ENCODE results near the gene STT3B. TPM values are rescaled to one million over a fixed set of nuclear protein-coding genes. Genes with fewer than 3 reads are reported as not detected.

Gene STT3B
- total RNA-seq, 4 donors from 2014 or later, result 62.4 to 99.3 (median 69.0) TPM

DNA sequence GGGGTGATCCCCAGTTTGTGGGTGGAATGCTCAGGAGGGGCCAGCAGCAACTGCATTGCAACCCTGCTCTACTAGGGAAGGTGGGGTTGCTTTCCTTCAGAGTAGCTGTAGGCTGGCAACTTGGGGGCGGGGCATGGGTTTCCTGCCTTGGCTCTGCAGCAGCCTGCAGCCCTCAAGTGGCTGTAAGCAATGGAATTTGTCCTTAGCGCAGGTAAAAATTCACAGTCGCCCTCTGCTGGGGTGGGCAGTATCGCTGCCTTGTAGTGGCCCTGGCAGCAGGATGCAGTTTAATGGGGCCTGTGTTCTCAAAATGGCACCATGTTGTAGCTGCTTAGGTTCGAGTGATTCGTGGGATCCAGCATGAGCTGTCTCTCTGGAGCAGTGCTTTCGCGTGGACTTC lies 29.8 kb downstream of the STT3B start:
- DNase-seq, result no peak
- intact Hi-C loops (cut with DNase I; ENCODE audit: low total_unique reads), result no loop called here

DNA sequence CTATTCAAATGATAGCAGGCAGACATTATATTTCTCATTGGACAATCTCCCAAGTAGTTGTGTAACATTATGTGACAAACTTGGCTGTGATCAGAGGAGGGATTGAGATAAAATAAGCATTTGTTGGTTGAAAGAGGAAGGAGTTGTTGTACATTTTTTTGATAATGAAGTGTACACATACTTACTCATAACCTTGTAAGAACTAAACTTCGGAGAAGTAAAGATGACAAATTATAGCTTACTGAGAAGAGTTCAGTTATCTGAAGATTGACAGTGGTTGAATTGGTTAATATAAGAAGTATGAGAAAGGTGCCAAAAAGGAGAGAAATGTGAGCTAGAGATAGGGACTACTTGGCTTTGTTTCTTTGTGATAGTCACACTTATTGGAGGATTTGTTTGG lies 32.6 kb downstream of the STT3B start:
- in situ Hi-C loops (cut with MboI; ENCODE audit: low sequenced_read_pairs in 4 of 4) (loop anchor here in 1 of 4 donors (25.0 kb wide), 1 partner anchor 197 kb away; no protein-coding TSS in a partner anchor), intact Hi-C loops (cut with DNase I; ENCODE audit: low total_unique reads) (no loop called here)
- no peak for DNase-seq
- Histone ChIP-seq H3K36me3 (no peaks in the 10 kb centered on the region), H3K4me3 (no peak overlapping the region), H3K27ac (no peak overlapping the region), H3K4me1 (peaks cover 43% of the 10 kb centered on the region in 2 donors), H3K9me3 (no peaks in the 10 kb centered on the region), H3K27me3 (no peaks in the 10 kb centered on the region)
- TF ChIP-seq, protein P1, sequence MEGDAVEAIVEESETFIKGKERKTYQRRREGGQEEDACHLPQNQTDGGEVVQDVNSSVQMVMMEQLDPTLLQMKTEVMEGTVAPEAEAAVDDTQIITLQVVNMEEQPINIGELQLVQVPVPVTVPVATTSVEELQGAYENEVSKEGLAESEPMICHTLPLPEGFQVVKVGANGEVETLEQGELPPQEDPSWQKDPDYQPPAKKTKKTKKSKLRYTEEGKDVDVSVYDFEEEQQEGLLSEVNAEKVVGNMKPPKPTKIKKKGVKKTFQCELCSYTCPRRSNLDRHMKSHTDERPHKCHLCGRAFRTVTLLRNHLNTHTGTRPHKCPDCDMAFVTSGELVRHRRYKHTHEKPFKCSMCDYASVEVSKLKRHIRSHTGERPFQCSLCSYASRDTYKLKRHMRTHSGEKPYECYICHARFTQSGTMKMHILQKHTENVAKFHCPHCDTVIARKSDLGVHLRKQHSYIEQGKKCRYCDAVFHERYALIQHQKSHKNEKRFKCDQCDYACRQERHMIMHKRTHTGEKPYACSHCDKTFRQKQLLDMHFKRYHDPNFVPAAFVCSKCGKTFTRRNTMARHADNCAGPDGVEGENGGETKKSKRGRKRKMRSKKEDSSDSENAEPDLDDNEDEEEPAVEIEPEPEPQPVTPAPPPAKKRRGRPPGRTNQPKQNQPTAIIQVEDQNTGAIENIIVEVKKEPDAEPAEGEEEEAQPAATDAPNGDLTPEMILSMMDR (IDR thresholded peaks at IDR 0.05 in 4 of 5, conservative IDR thresholded peaks at IDR 0.05 in 1 of 5), result no peak
- no peak for TF ChIP-seq POLR2A (IDR thresholded peaks at IDR 0.05)
- ATAC-seq, result no peak

More for the DNA sequence above, 29.8 kb downstream of the STT3B start:
- Histone ChIP-seq H3K27me3 (no peaks in the 10 kb centered on the region), H3K9me3 (no peaks in the 10 kb centered on the region), H3K36me3 (no peaks in the 10 kb centered on the region), H3K4me3 (no peak overlapping the region), H3K27ac (no peak overlapping the region), H3K4me1 (peaks cover 34 to 43% of the 10 kb centered on the region in 2 donors)
- TF ChIP-seq, protein P1 (IDR thresholded peaks at IDR 0.05 in 4 of 5, conservative IDR thresholded peaks at IDR 0.05 in 1 of 5), result no peak
- TF ChIP-seq POLR2A (IDR thresholded peaks at IDR 0.05), result no peak
- ATAC-seq, result no peak
- in situ Hi-C loops (cut with MboI; ENCODE audit: low sequenced_read_pairs in 4 of 4), result loop anchor here in 1 of 4 donors (25.0 kb wide), 1 partner anchor 200 kb away; no protein-coding TSS in a partner anchor

DNA sequence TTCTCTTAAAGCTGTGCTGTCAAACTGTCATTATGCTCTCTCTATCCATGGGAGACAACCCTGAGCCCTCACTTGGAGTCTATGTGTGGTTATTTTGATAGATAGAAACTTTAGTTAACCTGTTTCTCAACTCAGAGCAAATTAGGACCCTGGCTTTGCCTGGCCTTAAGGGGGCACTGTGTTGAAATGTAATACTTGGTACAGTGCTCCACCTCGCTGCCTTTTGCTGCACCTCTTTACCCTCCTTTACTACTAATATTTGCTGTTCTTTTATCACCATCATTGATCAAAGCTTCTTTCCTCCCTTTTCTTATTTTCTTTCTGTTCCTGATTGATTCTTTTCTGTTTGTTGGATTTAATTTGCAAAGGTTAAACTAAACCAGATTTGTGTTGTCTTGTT lies 34.3 kb downstream of the STT3B start:
- ATAC-seq, result no peak
- no peak for DNase-seq
- Histone ChIP-seq H3K27ac (no peak overlapping the region), H3K36me3 (no peaks in the 10 kb centered on the region), H3K9me3 (no peaks in the 10 kb centered on the region), H3K4me3 (no peak overlapping the region), H3K27me3 (no peaks in the 10 kb centered on the region), H3K4me1 (peaks cover 52 to 55% of the 10 kb centered on the region in 2 donors)
- in situ Hi-C loops (cut with MboI; ENCODE audit: low sequenced_read_pairs in 4 of 4), result loop anchor here in 1 of 4 donors (25.0 kb wide), 1 partner anchor 195 kb away; no protein-coding TSS in a partner anchor
- TF ChIP-seq, protein P1 (IDR thresholded peaks at IDR 0.05 in 4 of 5, conservative IDR thresholded peaks at IDR 0.05 in 1 of 5), result peak in 3 of 5 experiments; percentile 10 to 48 (median 22)
- TF ChIP-seq POLR2A (IDR thresholded peaks at IDR 0.05), result no peak
- intact Hi-C loops (cut with DNase I; ENCODE audit: low total_unique reads), result no loop called here

DNA sequence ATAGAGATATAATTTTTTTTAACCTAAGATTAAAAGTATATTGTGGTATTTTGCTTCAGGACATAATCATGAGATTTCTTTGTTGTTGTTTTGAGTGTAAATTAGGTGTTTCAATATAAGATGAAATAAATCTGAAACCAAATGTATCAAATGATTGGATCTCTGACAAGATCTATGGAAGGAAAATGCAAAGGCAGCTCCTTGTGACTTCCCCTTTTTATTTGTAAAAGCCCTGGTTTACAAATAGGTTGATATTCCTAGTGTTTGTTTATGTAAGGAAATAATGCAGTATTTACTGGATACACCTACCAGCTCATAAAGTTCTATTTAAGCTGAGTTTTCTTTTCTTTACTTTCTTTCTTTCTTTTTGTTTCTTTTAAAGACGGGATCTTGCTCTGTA lies 35.9 kb downstream of the STT3B start:
- in situ Hi-C loops (cut with MboI; ENCODE audit: low sequenced_read_pairs in 4 of 4) (loop anchor here in 1 of 4 donors (25.0 kb wide), 1 partner anchor 194 kb away; no protein-coding TSS in a partner anchor), intact Hi-C loops (cut with DNase I; ENCODE audit: low total_unique reads) (no loop called here)
- Histone ChIP-seq H3K27me3 (no peaks in the 10 kb centered on the region), H3K4me1 (peaks cover 57 to 58% of the 10 kb centered on the region in 2 donors), H3K4me3 (no peak overlapping the region), H3K36me3 (no peaks in the 10 kb centered on the region), H3K27ac (no peak overlapping the region), H3K9me3 (no peaks in the 10 kb centered on the region)
- ATAC-seq (no peak), DNase-seq (no peak)
- no peak for TF ChIP-seq POLR2A (IDR thresholded peaks at IDR 0.05)
- TF ChIP-seq, protein P1 (IDR thresholded peaks at IDR 0.05 in 4 of 5, conservative IDR thresholded peaks at IDR 0.05 in 1 of 5), result no peak

DNA sequence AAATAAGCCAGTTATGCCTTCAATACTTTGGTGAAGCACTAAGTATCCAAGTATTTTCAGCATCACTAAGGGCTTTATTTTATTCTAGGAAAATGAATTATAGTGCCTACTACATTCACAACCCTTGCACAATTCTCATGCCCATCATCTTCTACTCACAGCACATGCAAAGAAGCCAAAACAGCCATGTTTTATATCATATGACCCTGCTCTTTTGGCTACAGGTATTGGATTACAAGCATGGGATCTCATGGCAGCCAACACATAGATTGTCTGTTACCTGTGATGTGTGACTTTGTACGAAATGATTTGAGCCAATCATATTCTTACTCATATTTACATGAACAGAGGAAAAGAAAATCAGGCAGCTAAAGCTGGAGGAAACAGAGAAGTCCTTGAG lies 38.6 kb downstream of the STT3B start:
- peak; percentile 66 to 75 for ATAC-seq
- Histone ChIP-seq H3K9me3 (no peaks in the 10 kb centered on the region), H3K27ac (no peak overlapping the region), H3K36me3 (no peaks in the 10 kb centered on the region), H3K27me3 (no peaks in the 10 kb centered on the region), H3K4me1 (peaks cover 48 to 52% of the 10 kb centered on the region in 2 donors), H3K4me3 (no peak overlapping the region)
- DNase-seq, result no peak
- TF ChIP-seq, protein P1 (IDR thresholded peaks at IDR 0.05 in 4 of 5, conservative IDR thresholded peaks at IDR 0.05 in 1 of 5), result no peak
- TF ChIP-seq POLR2A (IDR thresholded peaks at IDR 0.05), result no peak
- intact Hi-C loops (cut with DNase I; ENCODE audit: low total_unique reads) (no loop called here), in situ Hi-C loops (cut with MboI; ENCODE audit: low sequenced_read_pairs in 4 of 4) (loop anchor here in 1 of 4 donors (25.0 kb wide), 1 partner anchor 191 kb away; no protein-coding TSS in a partner anchor)
